Activated CD8-positive, alpha-beta memory T cell treated with anti-CD3 and anti-CD28 coated beads for 1 hour (primary cell): ENCODE results near the gene DAD1.

Experiments used
- DNase-seq, 2 donors: peaks; one replicate each; pipeline ENCODE4 v3.0.0-alpha.2; 2020; ENCODE audit warnings: low read depth in 1 of 2; ENCODE audit errors: extremely low read depth in 1 of 2

Gene DAD1

DNA sequence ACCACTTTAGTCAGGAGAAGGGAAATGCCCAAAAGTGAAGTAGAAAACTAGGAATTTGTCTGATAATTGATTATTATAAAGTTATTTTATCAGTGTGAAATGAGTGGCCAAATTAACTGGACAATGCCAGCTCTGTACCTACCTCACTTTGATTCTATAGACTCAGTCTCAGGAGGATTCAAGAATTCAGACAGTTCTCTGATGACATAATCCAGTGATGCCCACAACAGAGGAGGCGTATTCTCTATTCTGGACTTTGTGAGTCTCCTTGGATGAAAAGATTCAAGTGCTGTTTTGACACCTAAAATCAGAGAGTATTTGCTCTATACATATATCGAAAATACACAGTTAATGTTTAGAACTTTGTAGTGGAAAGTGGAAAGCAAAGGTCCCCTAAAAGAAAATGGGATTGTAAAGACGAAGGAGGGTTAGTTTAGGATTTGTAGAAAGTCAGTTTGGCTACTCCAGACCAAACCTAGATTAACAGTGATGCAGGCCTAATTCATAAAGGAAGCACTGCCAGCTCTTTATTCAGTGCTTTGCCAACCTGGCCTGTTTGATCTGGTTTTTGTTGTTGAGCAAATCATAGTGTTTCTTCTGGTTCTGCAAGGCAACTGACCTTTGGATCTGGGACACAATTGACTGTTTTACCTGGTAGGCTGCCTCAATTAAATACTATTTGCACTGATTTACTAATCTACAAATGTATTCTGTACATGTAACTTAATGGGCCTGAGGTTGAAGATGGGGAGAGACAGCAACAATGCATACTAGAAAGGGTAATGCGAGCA lies 67.4 kb downstream of the DAD1 start:
- no peak for DNase-seq

DNA sequence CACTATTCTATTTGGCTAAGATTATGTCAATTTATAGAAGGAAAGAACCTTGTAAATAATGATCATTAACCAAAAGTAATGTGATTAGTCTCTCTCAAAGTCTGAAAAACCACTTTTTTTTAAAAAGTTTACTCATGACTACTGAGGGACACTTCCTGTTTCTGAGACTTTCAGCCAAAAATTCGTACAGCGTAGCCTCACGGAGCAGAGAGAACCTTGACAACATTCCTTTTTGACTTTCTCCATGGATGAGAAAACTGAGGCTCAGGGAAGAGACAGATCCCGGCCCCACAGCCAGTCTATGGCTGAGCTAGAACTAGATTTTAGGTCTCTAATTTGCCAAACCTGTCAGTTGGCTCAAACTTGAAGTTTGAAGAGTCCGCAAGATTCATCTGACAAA lies 68.2 kb downstream of the DAD1 start:
- no peak for DNase-seq

DNA sequence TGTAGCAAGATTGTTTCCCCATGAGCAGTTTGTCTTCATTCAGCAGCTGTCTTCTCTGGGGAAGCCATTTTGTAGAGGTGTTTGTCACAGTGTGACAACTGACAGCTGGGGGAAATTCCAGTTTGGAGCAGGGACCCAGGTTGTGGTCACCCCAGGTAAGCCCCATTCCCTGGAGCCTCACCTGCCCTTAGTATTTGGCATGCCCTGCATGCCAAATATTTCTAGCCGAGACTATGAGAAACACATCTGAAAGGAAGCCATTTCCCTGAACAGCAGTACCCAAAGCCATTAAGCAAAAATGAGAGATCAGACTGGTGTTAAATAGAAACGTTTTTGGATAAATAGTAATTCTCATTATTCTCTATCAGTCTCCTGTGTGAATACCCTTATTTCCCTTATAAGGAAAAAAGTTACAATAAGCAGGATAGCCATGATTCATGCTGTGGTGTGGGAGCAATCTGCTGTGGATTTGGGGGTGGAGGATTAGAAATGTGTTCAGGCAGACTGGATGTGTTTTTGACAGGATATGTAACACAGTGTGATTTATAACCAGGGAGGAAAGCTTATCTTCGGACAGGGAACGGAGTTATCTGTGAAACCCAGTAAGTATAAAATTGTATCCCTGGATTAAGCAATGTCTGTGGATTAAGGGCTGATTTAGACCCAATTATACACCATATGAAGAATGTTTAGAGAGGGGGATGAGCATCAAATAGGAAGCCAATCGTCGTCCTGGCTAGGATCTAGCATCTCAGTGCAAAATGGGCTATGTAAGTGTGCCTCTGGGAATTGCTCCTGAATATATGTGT lies 68.9 kb downstream of the DAD1 start:
- no peak for DNase-seq

DNA sequence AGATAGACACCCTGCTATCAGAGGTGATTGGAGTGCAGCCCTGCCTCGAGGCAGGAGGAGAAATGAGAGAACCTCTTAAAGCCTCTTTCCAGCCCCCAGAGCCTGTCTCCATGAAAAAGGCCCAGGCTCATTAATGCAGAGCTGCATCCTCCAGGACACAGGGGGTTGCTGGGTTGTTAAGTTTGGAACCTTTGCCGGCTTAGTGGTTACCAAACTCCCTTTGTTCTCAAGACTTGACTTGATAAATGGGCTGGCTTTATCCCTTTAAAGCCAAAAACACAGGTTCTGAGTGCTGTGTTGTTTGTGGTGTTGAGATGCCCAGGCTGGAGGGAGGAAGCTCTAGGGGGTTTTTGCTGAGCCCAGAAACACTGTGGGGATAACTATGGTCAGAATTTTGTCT lies 71.0 kb downstream of the DAD1 start:
- DNase-seq: no peak

- DNase-seq: no peak
Observed at GRCh38 chr14:22517117-22517720, 71.8 kb downstream of the DAD1 start.

DNA sequence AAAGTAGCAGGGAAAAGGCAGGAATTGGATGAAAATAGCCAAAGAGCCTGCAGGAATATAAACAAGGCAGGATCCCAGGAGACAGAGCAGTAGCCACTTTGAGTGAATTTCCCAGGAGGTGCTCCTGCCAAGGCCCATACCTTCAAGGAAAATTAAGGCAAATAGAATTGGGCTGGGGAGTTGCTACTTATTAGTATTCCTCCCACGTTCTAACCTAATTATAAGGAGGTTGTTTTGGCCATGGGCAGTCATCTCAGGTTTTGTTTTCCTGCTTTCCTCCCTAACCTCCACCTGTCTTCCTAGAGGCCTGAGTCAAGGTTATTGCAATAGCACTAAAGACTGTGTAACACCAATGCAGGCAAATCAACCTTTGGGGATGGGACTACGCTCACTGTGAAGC lies 73.1 kb downstream of the DAD1 start:
- no peak for DNase-seq
